ENCODE results near the gene EIF3K. TPM values are rescaled to one million over a fixed set of nuclear protein-coding genes. Genes with fewer than 3 reads are reported as not detected.
"Not testable (repeated sequence)": the region's sequence is repeated elsewhere in the genome, so short reads cannot be mapped to it uniquely, and the experiment has no call there.

The EIF3K gene
- total RNA-seq (2014; rRNA removed; shearing (Covaris generic)), result 853 and 886 TPM in 2 replicates

GRCh38 chr19:38618590-38619360 lies at the start of gene EIF3K:
EIF3K (plus strand) TSS chr19:38619188; CDS start chr19:38619269, 81 bp downstream.
- peak; percentile 100 for DNase-seq (ENCODE audit: low read depth)

- DNase-seq (ENCODE audit: low read depth), result peak; percentile 19
Observed at GRCh38 chr19:38569368-38569983, 49.5 kb upstream of the EIF3K start.

DNA sequence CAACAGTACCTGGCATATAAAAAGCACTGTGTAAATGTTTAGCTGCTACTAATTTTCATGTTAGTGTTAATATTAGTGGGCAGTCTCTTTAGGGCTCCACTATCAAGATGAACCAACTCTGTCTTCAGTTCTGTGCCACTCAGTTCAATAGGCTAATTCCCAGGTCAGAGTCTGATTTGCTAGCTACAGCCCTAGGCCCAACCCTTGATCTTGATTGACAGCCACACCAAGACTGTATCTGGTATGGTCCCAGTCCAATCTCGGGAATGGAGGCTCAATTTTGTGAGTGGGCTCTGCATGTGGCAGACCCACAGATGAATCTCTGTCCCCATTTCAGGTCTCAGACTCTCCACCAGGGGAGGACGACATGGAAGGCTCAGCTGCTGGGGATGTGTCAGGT lies 47.3 kb upstream of the EIF3K start:
- no peak for DNase-seq (ENCODE audit: low read depth)

GRCh38 chr19:38577826-38578225 lies 41.2 kb upstream of the EIF3K start:
- DNase-seq (ENCODE audit: low read depth), result no peak

- DNase-seq (ENCODE audit: low read depth), result not testable (repeated sequence)
Observed at GRCh38 chr19:38579304-38579703, 39.7 kb upstream of the EIF3K start.

- no peak for DNase-seq (ENCODE audit: low read depth)
Observed at GRCh38 chr19:38580080-38580479, 38.9 kb upstream of the EIF3K start.

DNA sequence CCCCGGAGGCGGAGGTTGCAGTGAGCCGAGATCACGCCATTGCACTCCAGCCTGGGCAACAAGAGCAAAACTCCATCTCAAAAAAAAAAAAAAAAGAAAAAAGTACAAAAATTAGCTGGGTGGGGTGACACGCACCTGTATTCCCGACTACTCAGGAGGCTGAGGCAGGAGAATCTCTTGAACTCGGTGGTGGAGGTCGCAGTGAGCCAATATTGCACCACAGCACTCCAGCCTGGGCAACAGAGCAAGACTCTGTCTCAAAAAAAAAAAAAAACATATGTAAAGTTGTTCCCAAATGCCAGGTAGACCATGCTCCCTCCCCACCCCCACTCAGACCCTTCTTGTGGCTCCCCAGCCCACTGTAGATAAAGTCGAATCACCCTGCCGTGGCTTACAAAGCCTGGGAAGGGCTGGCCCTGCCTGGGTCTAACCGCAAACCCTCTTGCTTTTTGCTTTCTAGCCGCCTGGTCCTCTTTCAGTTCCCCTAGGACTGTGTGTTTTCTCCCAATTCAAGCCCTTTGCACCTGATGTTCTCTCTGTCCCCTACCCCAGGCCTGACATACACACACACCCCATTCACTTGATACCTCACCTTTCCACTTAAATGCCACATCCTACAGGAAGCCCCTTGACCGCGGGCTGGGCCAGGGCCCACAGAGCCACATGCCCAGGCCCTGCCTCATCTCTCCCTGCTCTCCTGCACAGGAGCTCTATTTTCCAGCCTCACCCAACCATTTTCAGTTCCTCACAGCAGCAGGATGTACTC lies 35.6 kb upstream of the EIF3K start:
- no peak for DNase-seq (ENCODE audit: low read depth)

DNA sequence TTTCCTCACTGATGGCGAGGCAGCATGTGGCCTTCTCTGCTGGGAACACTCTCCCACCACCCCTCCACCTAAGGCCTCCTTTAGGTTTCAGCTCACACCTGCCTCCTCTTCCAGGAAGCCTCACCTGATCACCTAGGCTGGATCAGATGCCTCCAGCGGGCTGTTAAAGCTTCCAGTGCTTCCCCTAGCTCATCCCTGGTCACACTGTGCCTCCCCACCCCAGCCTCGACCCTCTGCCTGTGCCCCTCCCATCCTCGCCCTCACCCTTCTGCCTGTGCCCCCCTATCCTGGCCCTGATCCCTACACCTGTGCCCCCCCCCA lies 35.0 kb upstream of the EIF3K start:
- no peak for DNase-seq (ENCODE audit: low read depth)

DNA sequence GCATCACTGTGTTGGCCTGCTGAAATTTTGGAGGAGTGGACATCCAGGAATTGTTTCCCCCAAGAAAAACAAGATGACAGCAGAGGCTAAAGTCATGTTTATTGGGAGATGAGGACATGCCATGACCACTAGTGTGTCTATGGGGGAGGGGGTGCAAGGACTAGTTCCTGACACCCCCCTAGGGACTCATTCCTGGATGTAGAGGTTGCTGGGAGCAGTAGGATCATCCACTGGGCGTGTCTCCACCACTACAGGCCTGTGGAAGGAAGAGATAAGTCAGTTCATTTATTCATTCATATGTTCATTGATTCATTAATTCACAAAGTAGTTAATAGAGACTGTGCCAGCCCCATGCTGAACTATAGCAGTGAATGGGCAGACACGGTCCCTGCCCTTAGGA lies 31.4 kb upstream of the EIF3K start:
- no peak for DNase-seq (ENCODE audit: low read depth)

DNA sequence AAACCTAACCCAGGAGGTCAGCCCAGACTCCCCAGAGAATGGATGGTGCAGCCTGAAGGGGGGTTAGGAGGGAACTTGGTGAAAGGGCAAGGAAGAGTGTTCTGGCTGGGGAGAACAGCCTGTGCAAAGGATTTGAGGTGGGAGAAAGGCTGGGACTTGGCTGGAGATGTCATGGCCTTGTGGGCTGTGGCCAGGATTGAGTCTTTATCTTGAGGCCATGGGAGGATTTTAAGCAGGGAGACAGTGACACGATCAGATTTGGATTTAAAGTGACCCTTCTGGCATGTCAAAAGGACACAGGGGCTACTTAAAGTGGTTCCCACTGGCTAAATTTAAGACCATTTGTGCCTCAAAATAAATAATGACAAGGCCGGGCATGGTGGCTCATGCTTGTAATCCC lies 30.9 kb upstream of the EIF3K start:
- DNase-seq (ENCODE audit: low read depth), result no peak

DNA sequence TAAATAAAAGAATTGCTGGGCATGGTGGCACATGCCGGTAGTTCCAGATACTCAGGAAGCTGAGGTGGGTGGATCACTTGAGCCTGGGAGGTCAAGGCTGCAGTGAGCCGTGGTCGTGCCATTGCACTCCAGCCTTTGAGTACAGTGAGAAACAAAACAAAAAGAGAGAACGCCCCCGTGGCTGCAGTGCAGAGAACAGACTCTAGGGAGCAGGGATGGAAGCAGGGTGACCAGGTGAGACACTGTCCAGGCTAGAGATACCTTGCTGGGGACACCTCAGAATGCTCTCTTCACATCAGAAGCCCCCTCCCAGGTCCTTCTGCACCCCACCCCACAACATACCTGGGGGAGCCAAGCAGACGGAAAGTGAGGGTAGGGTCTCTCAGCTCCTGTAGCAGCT lies 26.0 kb upstream of the EIF3K start:
- no peak for DNase-seq (ENCODE audit: low read depth)

DNA sequence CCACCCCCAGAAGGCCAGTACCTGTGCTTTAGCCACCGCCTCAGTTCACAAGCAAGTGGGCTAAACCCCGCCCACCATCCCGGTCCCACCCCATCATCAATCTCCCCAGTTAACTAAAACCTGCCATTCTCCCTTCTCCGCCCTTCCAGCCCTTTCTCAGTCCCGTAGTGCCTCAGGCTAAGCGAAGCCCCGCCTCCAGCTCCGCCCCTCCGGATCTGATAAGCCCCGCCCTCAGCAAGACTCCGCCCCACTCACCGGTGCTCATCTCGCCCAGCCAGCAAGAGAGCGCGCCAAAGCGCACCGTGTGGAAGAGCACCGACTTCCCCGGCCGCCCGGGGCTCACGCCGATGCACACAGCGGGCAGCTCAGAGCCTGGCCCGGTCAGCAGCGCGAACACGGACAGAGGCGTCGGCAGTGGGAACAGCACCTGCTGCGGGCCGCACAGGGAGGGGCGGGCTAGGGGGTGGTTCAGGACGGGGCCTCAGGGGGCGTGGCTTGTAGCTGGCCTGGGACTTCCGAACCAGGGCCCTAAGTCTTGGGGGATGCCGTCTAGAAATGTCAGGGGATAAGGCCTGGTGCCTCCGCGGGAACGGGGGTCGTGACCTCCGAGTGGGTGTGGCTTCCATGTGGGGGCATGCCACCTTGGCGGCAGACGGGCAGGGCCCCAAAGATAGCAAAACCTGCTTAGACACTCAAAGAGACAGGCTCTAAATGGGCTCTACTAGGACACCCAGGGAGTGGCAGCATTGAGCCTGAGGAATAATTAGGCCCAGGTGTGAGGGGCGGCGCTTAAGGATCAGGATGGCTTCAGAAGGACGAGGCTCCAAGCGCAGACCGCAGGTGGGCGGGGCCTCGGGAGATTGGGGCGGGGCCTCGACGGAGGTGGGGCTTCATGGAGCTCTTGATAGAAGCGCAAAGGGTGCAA lies 22.7 kb upstream of the EIF3K start:
- DNase-seq (ENCODE audit: low read depth), result peak; percentile 64

- no peak for DNase-seq (ENCODE audit: low read depth)
Observed at GRCh38 chr19:38597075-38597474, 21.9 kb upstream of the EIF3K start.

DNA sequence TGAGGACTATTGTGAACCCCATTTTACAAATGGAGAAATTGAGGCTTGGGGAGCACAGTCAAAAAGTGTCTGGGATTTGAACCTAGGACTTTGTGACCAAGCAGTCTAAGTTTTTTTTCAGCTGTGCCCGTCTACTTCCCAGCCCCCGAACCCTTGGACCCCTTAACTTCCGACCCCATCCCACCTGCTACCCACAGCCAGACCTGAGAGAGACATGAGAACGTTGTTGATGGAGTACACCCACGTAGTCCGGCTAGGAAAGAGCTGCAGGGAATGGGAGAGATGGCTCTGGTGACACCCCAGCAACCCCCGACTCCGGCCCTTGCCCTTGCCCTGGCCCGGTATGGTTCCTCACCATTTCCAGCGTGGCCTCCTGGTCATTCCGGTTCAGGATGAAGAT lies 19.3 kb upstream of the EIF3K start:
- no peak for DNase-seq (ENCODE audit: low read depth)

DNA sequence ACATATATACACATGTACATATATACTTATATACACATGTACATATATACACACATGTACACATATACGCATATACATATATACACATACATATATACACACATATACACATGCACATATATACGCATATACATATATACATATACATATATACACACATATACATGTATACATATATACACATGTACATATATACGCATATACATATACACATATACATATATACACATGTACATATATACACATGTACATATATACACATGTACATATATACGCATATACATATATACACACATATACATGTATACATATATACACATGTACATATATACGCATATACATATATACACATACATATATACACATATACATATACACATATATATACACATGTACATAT lies 16.1 kb upstream of the EIF3K start:
- DNase-seq (ENCODE audit: low read depth), result not testable (repeated sequence)

DNA sequence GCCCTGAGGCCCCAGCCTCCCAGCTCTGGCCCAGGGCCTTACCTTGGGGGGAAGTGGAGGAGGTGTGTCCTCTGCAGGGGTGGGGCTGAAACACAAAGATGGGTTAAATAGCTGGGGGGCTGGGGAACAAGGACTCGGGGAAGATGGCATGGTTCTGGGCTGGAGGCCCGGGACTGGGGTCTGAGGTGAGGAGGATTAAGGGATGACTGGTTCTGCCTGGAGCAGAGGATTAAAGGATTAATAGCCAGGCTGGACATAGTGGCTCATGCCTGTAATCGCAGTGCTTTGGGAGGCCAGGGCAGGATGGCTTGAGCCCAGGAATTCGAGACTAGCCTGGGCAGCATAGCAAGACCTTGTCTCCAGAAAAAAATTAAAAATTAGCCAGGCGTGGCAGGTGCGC lies 12.9 kb upstream of the EIF3K start:
- DNase-seq (ENCODE audit: low read depth), result no peak

DNA sequence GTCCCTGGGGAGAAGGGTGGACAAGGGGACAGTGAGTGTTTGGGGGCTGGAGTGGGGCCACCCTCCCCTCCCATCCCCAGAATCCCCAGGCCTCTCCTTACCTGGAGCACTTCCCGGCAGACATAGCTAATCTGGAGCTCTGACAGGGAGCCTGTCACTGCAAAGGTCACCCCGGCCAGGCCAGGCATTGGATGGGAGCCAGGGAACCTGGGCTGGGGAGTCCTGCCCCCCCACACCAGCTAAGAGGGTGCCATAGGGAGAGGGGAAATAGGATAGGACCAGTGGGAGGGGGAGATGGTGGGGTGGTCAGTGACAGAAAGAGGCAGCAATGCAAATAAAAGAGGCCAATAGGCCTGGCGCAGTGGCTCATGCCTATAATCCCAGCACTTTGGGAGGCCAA lies 4.7 kb upstream of the EIF3K start:
- no peak for DNase-seq (ENCODE audit: low read depth)

DNA sequence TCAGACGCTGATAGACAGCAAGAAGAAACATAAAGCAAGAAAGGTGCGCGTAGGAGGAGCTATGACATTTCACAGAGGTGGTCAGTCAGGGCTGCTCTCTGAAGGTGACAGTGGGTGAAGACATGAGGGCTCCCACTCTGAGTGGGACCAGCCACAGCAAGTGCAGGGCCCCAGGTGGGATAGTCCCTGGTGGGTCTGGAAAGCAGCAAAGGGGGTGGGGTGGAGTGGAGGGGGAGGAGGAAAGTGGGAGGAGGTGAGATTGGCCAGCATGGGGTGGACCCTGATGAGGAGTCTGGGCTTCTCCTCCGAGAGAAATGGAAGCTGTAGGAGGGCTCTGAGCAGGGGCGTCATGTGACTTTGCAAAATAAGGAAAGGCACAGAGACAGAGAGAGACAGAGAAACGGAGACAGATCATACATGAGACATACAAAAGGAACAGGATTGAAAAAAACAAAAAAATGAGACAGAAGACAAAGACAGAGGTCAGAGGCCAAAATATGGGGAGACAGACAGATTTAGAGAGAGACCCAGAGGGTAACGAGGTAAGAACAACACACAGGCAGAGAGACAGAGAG lies 3.9 kb upstream of the EIF3K start:
- DNase-seq (ENCODE audit: low read depth), result no peak

DNA sequence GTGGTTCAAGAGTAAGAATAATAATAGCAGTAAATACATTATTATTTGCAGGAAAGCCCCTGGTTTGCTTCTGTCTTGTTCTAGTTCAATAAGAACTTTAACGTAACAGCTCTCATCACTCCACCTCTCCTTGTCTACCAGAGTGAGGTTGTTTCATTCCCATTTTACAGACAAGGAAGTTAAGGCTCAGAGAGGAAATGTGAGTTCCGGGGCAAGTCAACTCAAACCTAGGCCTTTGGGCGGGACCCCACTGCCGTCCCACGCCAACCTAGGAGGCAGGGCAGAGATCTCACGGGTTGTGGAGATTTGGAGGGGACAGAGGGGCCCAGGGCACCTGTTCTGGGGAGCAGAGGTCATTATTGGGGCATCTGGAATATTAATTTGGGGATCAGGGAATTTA lies 2.7 kb upstream of the EIF3K start:
- no peak for DNase-seq (ENCODE audit: low read depth)

GRCh38 chr19:38617283-38617763 lies 1.7 kb upstream of the EIF3K start:
- DNase-seq (ENCODE audit: low read depth), result no peak
